K562 (cell line): ENCODE data around the gene ROM1. TPM values are rescaled to one million over a fixed set of nuclear protein-coding genes. Genes with fewer than 3 reads are reported as not detected.
A peak's percentile ranks its signal among the peaks of the same experiment; 100 is the strongest.

Source experiments
- ASH1L ChIP-seq: fragments of 450-650 bp; IDR thresholded peaks from 2 replicates; pipeline ENCODE4 v1.6.1; 2018; ENCODE audit warnings: borderline replicate concordance, mild to moderate bottlenecking, low read depth; ENCODE audit not compliant: partially characterized antibody
- CHD1 ChIP-seq: fragments of 200-600 bp; sonication (generic); IDR thresholded peaks from one replicate; pipeline ENCODE4 v1.6.1; 2012; ENCODE audit warnings: mild to moderate bottlenecking, moderate library complexity, low read length, inconsistent platforms
- CHD2 ChIP-seq: IDR thresholded peaks from 2 replicates; pipeline ENCODE4 v1.6.1; 2011; ENCODE audit warnings: low read depth, low read length
- CREM ChIP-seq: IDR thresholded peaks from 2 replicates; pipeline ENCODE4 v1.6.1; 2014; ENCODE audit warnings: antibody characterized with exemption, low read depth
- E2F1 ChIP-seq: sonication (generic); formaldehyde crosslinking; IDR thresholded peaks from 2 replicates; pipeline ENCODE4 v1.8.1; 2023; ENCODE audit warnings: mild to moderate bottlenecking, missing genetic modification reagents, moderate library complexity
- IFI16 ChIP-seq: fragments of 250-450 bp; sonication (Bioruptor Pico); IDR thresholded peaks from 2 replicates; pipeline ENCODE4 v2.1.2; 2022; ENCODE audit warnings: mild to moderate bottlenecking, inconsistent platforms
- MAX ChIP-seq: sonication (generic); formaldehyde crosslinking; IDR thresholded peaks from 2 replicates; pipeline ENCODE4 v1.9.0; 2022; ENCODE audit warnings: mild to moderate bottlenecking, missing genetic modification reagents
- MYC ChIP-seq, 2 experiments: fragments of 250-450 bp in 1 of 2; sonication (Bioruptor Pico) in 1 of 2; IDR thresholded peaks; 2 replicates each; pipeline versions ENCODE4 v1.5.1 to v1.6.1; 2012 to 2021; ENCODE audit warnings: low read depth in 2 of 2, borderline replicate concordance in 1 of 2, improper control_type of control experiment in 1 of 2, low read length in 1 of 2, mild to moderate bottlenecking in 1 of 2, moderate library complexity in 1 of 2
- PHB ChIP-seq: fragments of 250-450 bp; sonication (Bioruptor Pico); IDR thresholded peaks from 2 replicates; pipeline ENCODE4 v1.5.0; 2021
- POLR2AphosphoS2 ChIP-seq: IDR thresholded peaks from 2 replicates; pipeline ENCODE4 v1.6.1; 2012; ENCODE audit warnings: low read length, improper control_type of control experiment
- POLR3G ChIP-seq: IDR thresholded peaks from 2 replicates; pipeline ENCODE4 v1.6.1; 2011; ENCODE audit not compliant: insufficient read length, insufficient replicate concordance; ENCODE audit errors: extremely low read depth
- RAD51 ChIP-seq: fragments of 450-650 bp; IDR thresholded peaks from 2 replicates; pipeline ENCODE4 v1.7.1; 2016; ENCODE audit warnings: low read depth, mild to moderate bottlenecking, borderline replicate concordance
- RUNX1 ChIP-seq: sonication (generic); IDR thresholded peaks from 2 replicates; pipeline ENCODE4 v1.6.1; 2016; ENCODE audit warnings: antibody characterized with exemption, low read depth
- SIN3A ChIP-seq, 2 experiments: fragments of 150-350 bp in 1 of 2; IDR thresholded peaks; 2 replicates each; pipeline ENCODE4 v1.6.1; 2011 to 2016; ENCODE audit warnings: borderline replicate concordance in 2 of 2, low read depth in 2 of 2, low read length in 2 of 2, mild to moderate bottlenecking in 2 of 2, moderate library complexity in 2 of 2; ENCODE audit not compliant: control insufficient read depth in 1 of 2
- SMARCA5 ChIP-seq: fragments of 450-650 bp; IDR thresholded peaks from 2 replicates; pipeline ENCODE4 v1.6.1; 2016
- SP1 ChIP-seq: sonication (generic); formaldehyde crosslinking; IDR thresholded peaks from 2 replicates; pipeline ENCODE4 v1.8.1; 2022; ENCODE audit warnings: mild to moderate bottlenecking, missing genetic modification reagents
- STAT6 ChIP-seq: sonication (generic); formaldehyde crosslinking; IDR thresholded peaks from 2 replicates; pipeline ENCODE4 v1.8.1; 2023; ENCODE audit warnings: mild to moderate bottlenecking, missing genetic modification reagents
- ZBTB17 ChIP-seq: fragments of 450-650 bp; formaldehyde crosslinking; IDR thresholded peaks from 2 replicates; pipeline ENCODE4 v1.4.0; 2020; ENCODE audit warnings: mild to moderate bottlenecking
- ZNF134 ChIP-seq: fragments of 250-450 bp; sonication (Bioruptor Pico); conservative IDR thresholded peaks from 2 replicates; pipeline ENCODE4 v1.4.0; 2020
- ZNF253 ChIP-seq: fragments of 250-450 bp; sonication (Bioruptor Pico); conservative IDR thresholded peaks from 2 replicates; pipeline ENCODE4 v1.6.1; 2021; ENCODE audit warnings: mild to moderate bottlenecking
- ZNF324 ChIP-seq: fragments of 250-450 bp; sonication (Bioruptor Pico); IDR thresholded peaks from 2 replicates; pipeline ENCODE4 v1.4.0; 2020; ENCODE audit warnings: mild to moderate bottlenecking
- ZNF589 ChIP-seq: fragments of 200-800 bp; sonication (Bioruptor generic); IDR thresholded peaks from 2 replicates; pipeline ENCODE4 v1.6.1; 2016; ENCODE audit warnings: low read depth, missing genetic modification characterization, missing compliant biosample characterization
- ZNF655 ChIP-seq: fragments of 250-450 bp; sonication (Bioruptor Pico); IDR thresholded peaks from 2 replicates; pipeline ENCODE4 v1.5.0; 2021
- polyA plus RNA-seq, 8 experiments: library from polyadenylated mRNA; depleted of rRNA in 4 of 8; stranded (reverse) in 5 of 8; unstranded in 3 of 8; fragments of >200 nt; fragmentation: Nextera tagmentation in 2 of 8; fragmentation: Illumina TruSeq in 1 of 8; extraction: Ambion mirVana in 2 of 8; extraction: Trizol in 1 of 8; gene quantifications; 2 replicates each; pipeline versions ENCODE4 v1.2.1 to v1.2.3, GENCODE V29; 2011 to 2014; ENCODE audit warnings: inconsistent platforms in 1 of 8, missing spikeins in 1 of 8
- total RNA-seq, 7 experiments: library from RNA; depleted of rRNA in 6 of 7; stranded (reverse); fragments of >200 nt in 6 of 7; fragmentation: Illumina TruSeq in 2 of 7; extraction: Trizol in 2 of 7; gene quantifications; 2 replicates each; pipeline versions ENCODE4 v1.2.1 to v1.2.3, GENCODE V29; 2011 to 2021; ENCODE audit warnings: low replicate concordance in 1 of 7

ROM1 gene
- total and polyA plus RNA-seq, 9 of the 15 experiments (the other 6 are each of a cell fraction or from before 2014, with no cell fraction given), result 0.75 to 4.0 (median 2.6) TPM

GRCh38 chr11:62621567-62622470, 8.8 kb downstream of the ROM1 start, which contains the start of gene B3GAT3 (continued):
- peak; percentile 75 for TF ChIP-seq RAD51
- peak; percentile 99 for TF ChIP-seq POLR2AphosphoS2
- TF ChIP-seq PHB (CRISPR knock-in tag), result 0 out of 2 replicates have a peak, but pooled peaks have one; percentile 42
- no peak for TF ChIP-seq POLR3G
- no peak for TF ChIP-seq RUNX1
- TF ChIP-seq IFI16, result no peak
- TF ChIP-seq ZNF324, result no peak
- peak; percentile 37; the same call in 1 of the 2 replicates for TF ChIP-seq SMARCA5
- TF ChIP-seq SP1 (CRISPR knock-in tag), result peak; percentile 88
- TF ChIP-seq STAT6, result no peak
- TF ChIP-seq SIN3A (IDR thresholded peaks at IDR 0.05; ENCODE audit: borderline replicate concordance in 2 of 2, control insufficient read depth in 1 of 2, low read depth in 2 of 2, low read length in 2 of 2), result peak; percentile 96
- TF ChIP-seq CHD2, result peak; percentile 87
- TF ChIP-seq E2F1, result peak; percentile 88
- TF ChIP-seq ZNF134, result 0 out of 2 replicates have a peak, but pooled peaks have one; percentile 11
- no peak for TF ChIP-seq ZNF655 (CRISPR knock-in tag)
- TF ChIP-seq MYC (IDR thresholded peaks at IDR 0.05; ENCODE audit: low read depth, low read length), result peak; percentile 94
- peak; percentile 81; the same call in 1 of the 2 replicates for TF ChIP-seq MYC (CRISPR knock-in tag; IDR thresholded peaks at IDR 0.05; ENCODE audit: borderline replicate concordance, low read depth)
- TF ChIP-seq MAX, result peak; percentile 97
- no peak for TF ChIP-seq ZNF253 (CRISPR knock-in tag)
- no peak for TF ChIP-seq CHD1
- TF ChIP-seq ZBTB17 (CRISPR knock-in tag), result peak; percentile 76
- TF ChIP-seq CREM, result peak; percentile 98
- no peak for TF ChIP-seq ASH1L
- TF ChIP-seq ZNF589 (CRISPR knock-in tag), result no peak
